MM.1S (cell line): Measurements from ENCODE around the gene ACO1.

Source experiments
- DNase-seq: peaks from one replicate; pipeline ENCODE4 v3.0.0-alpha.2; 2015
- H2AFZ ChIP-seq: fragments of 300-600 bp; sonication (generic); 2 replicates; pipeline ENCODE4 v1.6.0; 2016; ENCODE audit warnings: antibody characterized with exemption, low read length
- H3F3A ChIP-seq: fragments of 300-600 bp; sonication (generic); 2 replicates; pipeline ENCODE4 v1.6.1; 2016; ENCODE audit warnings: mild to moderate bottlenecking, antibody characterized with exemption, low read length, moderate library complexity, mixed read lengths; ENCODE audit not compliant: insufficient read depth
- H3K27ac ChIP-seq: fragments of 300-600 bp; sonication (generic); 2 replicates; pipeline ENCODE4 v1.5.1; 2016; ENCODE audit warnings: mild to moderate bottlenecking, low read length
- H3K27me3 ChIP-seq: fragments of 300-600 bp; sonication (generic); replicated peaks from 2 replicates; pipeline ENCODE4 v1.6.0; 2016; ENCODE audit warnings: low read length; ENCODE audit not compliant: insufficient read depth
- H3K36me3 ChIP-seq: fragments of 300-600 bp; sonication (generic); replicated peaks from 2 replicates; pipeline ENCODE4 v1.6.1; 2016; ENCODE audit warnings: mild to moderate bottlenecking, low read length, mixed read lengths; ENCODE audit not compliant: insufficient read depth
- H3K4me1 ChIP-seq: fragments of 300-600 bp; sonication (generic); 2 replicates; pipeline ENCODE4 v1.6.1; 2016; ENCODE audit warnings: low read length, mixed read lengths
- H3K4me2 ChIP-seq: fragments of 300-600 bp; sonication (generic); 2 replicates; pipeline ENCODE4 v1.6.0; 2016; ENCODE audit warnings: low read depth, low read length
- H3K4me3 ChIP-seq: fragments of 300-600 bp; sonication (generic); 2 replicates; pipeline ENCODE4 v1.5.1; 2016; ENCODE audit warnings: low read length, mixed read lengths
- H3K79me2 ChIP-seq: fragments of 300-600 bp; sonication (generic); 2 replicates; pipeline ENCODE4 v1.6.1; 2016; ENCODE audit warnings: mixed run types, low read length, mixed read lengths
- H3K9ac ChIP-seq: fragments of 300-600 bp; sonication (generic); 2 replicates; pipeline ENCODE4 v1.6.1; 2016; ENCODE audit warnings: low read length, mixed read lengths
- H3K9me2 ChIP-seq: fragments of 300-600 bp; sonication (generic); replicated peaks from 2 replicates; pipeline ENCODE4 v1.6.1; 2016; ENCODE audit warnings: mild to moderate bottlenecking, low read length, mixed read lengths; ENCODE audit not compliant: insufficient read depth
- H3K9me3 ChIP-seq: fragments of 300-600 bp; sonication (generic); replicated peaks from 2 replicates; pipeline ENCODE4 v1.6.1; 2016; ENCODE audit warnings: mild to moderate bottlenecking, low read length, mixed read lengths; ENCODE audit not compliant: insufficient read depth
- H4K20me1 ChIP-seq: fragments of 300-600 bp; sonication (generic); 2 replicates; pipeline ENCODE4 v1.6.1; 2016; ENCODE audit warnings: mild to moderate bottlenecking, low read length, moderate library complexity, mixed read lengths; ENCODE audit not compliant: insufficient read depth
- CTCF ChIP-seq: fragments of 300-600 bp; sonication (generic); IDR thresholded peaks from 2 replicates; pipeline ENCODE4 v1.5.1; 2016; ENCODE audit warnings: antibody characterized with exemption, low read length, mixed read lengths
- EZH2 ChIP-seq: fragments of 300-600 bp; sonication (generic); optimal IDR thresholded peaks from 2 replicates; pipeline ENCODE3; 2017; ENCODE audit warnings: low read depth, mild to moderate bottlenecking, antibody characterized with exemption, low read length, mixed read lengths
- EZH2phosphoT487 ChIP-seq: fragments of 300-600 bp; sonication (generic); IDR thresholded peaks from 2 replicates; pipeline ENCODE4 v1.6.1; 2018; ENCODE audit warnings: antibody characterized with exemption, low read length

ACO1 gene

GRCh38 chr9:32340361-32340760, 44.1 kb upstream of the ACO1 start:
- TF ChIP-seq CTCF (no peak), EZH2 (no peak), EZH2phosphoT487 (no peak)
- H3K79me2 ChIP-seq: no peaks in the 10 kb centered on the region

GRCh38 chr9:32344551-32345182, 39.8 kb upstream of the ACO1 start:
- Histone ChIP-seq H3K27me3 (no peaks in the 10 kb centered on the region), H3F3A (no peaks in the 10 kb centered on the region), H2AFZ (peak overlapping the region; percentile 40), H3K9me2 (no peaks in the 10 kb centered on the region), H3K4me2 (peak overlapping the region; percentile 40), H3K79me2 (no peaks in the 10 kb centered on the region), H3K4me1 (0 out of 2 replicates have a peak, but pooled peaks cover 5% of the 10 kb centered on the region), H3K4me3 (no peak overlapping the region; the same call in 1 of the 2 replicates), H3K36me3 (no peaks in the 10 kb centered on the region), H3K9me3 (no peaks in the 10 kb centered on the region), H3K27ac (no peak overlapping the region), H4K20me1 (no peaks in the 10 kb centered on the region), H3K9ac (no peak overlapping the region)
- TF ChIP-seq EZH2 (no peak), CTCF (no peak), EZH2phosphoT487 (no peak)
- DNase-seq: peak; percentile 58

More at GRCh38 chr9:32340361-32340760, 44.1 kb upstream of the ACO1 start:
- no peaks in the 10 kb centered on the region for H4K20me1 ChIP-seq
- H3K4me2 ChIP-seq: no peak overlapping the region
- H2AFZ ChIP-seq: no peak overlapping the region
- no peak overlapping the region for H3K4me3 ChIP-seq
- DNase-seq: no peak
- H3K9me2 ChIP-seq: no peaks in the 10 kb centered on the region
- H3K9ac ChIP-seq: no peak overlapping the region
- no peaks in the 10 kb centered on the region for H3K9me3 ChIP-seq
- H3K27me3 ChIP-seq: no peaks in the 10 kb centered on the region
- no peaks in the 10 kb centered on the region for H3F3A ChIP-seq
- H3K27ac ChIP-seq: no peak overlapping the region
- H3K36me3 ChIP-seq: no peaks in the 10 kb centered on the region
- 0 out of 2 replicates have a peak, but pooled peaks cover 10% of the 10 kb centered on the region for H3K4me1 ChIP-seq

- H3K4me2 ChIP-seq: no peak overlapping the region
- H3F3A ChIP-seq: no peaks in the 10 kb centered on the region
- no peaks in the 10 kb centered on the region for H4K20me1 ChIP-seq
- no peak overlapping the region for H3K27ac ChIP-seq
- no peaks in the 10 kb centered on the region for H3K36me3 ChIP-seq
- TF ChIP-seq EZH2 (no peak), EZH2phosphoT487 (no peak), CTCF (no peak)
- no peaks in the 10 kb centered on the region for H3K27me3 ChIP-seq
- no peaks in the 10 kb centered on the region for H3K9me3 ChIP-seq
- no peak for DNase-seq
- no peaks in the 10 kb centered on the region for H3K9me2 ChIP-seq
- no peak overlapping the region for H3K9ac ChIP-seq
- no peaks in the 10 kb centered on the region for H3K79me2 ChIP-seq
- H3K4me3 ChIP-seq: no peak overlapping the region
- H3K4me1 ChIP-seq: 0 out of 2 replicates have a peak, but pooled peaks cover 5% of the 10 kb centered on the region
- peak overlapping the region; percentile 40; the same call in 1 of the 2 replicates for H2AFZ ChIP-seq
Observed at GRCh38 chr9:32345243-32345642, 39.2 kb upstream of the ACO1 start.
